ENCODE data around the gene CD59.

Gene CD59

DNA sequence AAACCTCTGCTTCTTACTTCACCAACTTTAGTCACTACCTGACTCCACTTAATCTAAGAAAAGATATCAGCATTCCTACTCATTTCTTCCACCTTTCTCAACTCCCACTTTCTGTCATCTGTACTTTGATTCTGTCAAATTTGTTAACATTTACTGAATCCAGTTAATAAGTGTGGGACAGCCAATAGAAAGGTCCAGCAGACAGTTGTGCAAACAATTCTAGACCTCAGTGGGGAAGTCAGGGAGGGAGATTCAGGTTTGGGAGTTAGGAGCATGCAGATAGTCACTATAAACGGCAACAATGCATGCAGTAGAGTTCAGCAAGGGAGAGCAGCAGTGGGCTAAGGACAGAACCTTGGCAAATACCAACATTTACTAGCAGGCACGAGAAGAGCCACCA lies 34.0 kb upstream of the CD59 start:
- Histone ChIP-seq H3K9me3 (ENCODE audit: insufficient read depth, low read length, severe bottlenecking) (no peaks in the 10 kb centered on the region), H3K79me2 (ENCODE audit: insufficient read depth, low read length) (peaks cover 28% of the 10 kb centered on the region), H3K36me3 (ENCODE audit: insufficient read depth, low read length) (peaks cover 37% of the 10 kb centered on the region), H3K27me3 (ENCODE audit: insufficient read depth, low read length, poor library complexity) (peaks cover 8% of the 10 kb centered on the region), H2AFZ (ENCODE audit: low read depth, low read length) (no peak overlapping the region), H3K4me2 (ENCODE audit: insufficient read depth, low read length) (no peak overlapping the region), H3K27ac (ENCODE audit: low read length) (no peak overlapping the region), H3K4me3 (ENCODE audit: low read depth in 1 of 2, low read length in 2 of 2) (no peak overlapping the region), H3K9ac (ENCODE audit: low read depth, low read length) (no peak overlapping the region), H3K4me1 (ENCODE audit: insufficient read depth, low read length) (peaks cover 26% of the 10 kb centered on the region), H4K20me1 (ENCODE audit: insufficient read depth, low read length) (peaks cover 19% of the 10 kb centered on the region; the same call in 1 of the 2 replicates)
- DNase-seq, result no peak
- TF ChIP-seq EZH2 (IDR thresholded peaks at IDR 0.05; ENCODE audit: borderline replicate concordance, low read depth, low read length, severe bottlenecking), result no peak
- TF ChIP-seq, protein P1, sequence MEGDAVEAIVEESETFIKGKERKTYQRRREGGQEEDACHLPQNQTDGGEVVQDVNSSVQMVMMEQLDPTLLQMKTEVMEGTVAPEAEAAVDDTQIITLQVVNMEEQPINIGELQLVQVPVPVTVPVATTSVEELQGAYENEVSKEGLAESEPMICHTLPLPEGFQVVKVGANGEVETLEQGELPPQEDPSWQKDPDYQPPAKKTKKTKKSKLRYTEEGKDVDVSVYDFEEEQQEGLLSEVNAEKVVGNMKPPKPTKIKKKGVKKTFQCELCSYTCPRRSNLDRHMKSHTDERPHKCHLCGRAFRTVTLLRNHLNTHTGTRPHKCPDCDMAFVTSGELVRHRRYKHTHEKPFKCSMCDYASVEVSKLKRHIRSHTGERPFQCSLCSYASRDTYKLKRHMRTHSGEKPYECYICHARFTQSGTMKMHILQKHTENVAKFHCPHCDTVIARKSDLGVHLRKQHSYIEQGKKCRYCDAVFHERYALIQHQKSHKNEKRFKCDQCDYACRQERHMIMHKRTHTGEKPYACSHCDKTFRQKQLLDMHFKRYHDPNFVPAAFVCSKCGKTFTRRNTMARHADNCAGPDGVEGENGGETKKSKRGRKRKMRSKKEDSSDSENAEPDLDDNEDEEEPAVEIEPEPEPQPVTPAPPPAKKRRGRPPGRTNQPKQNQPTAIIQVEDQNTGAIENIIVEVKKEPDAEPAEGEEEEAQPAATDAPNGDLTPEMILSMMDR (IDR thresholded peaks at IDR 0.05; ENCODE audit: borderline replicate concordance, extremely low read depth, low read length, poor library complexity, severe bottlenecking), result no peak
- no peak for ATAC-seq (ENCODE audit: insufficient read depth, low read depth)

DNA sequence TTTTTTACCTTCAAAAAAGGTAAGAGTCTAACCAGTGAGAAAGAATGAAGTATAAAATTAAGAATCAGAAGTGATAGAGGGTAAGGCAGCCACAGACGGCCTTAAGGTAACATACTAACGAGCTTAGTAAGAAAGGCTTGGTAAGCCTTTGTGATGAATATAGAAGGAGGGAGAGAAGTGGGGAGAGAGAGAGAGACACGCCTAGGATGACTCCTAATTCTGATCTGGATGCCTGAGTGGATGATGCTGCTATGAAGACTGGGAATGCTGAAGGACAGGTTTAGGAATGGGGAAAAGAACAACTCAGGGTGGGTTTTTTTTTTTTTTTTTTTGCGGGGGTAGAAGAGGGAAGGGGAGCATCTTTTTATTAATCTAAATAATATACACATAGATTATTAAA lies 33.3 kb upstream of the CD59 start:
- Histone ChIP-seq H3K4me1 (ENCODE audit: insufficient read depth, low read length) (peaks cover 19% of the 10 kb centered on the region), H3K36me3 (ENCODE audit: insufficient read depth, low read length) (peaks cover 44% of the 10 kb centered on the region), H3K27ac (ENCODE audit: low read length) (no peak overlapping the region), H3K27me3 (ENCODE audit: insufficient read depth, low read length, poor library complexity) (peaks cover under 1% of the 10 kb centered on the region), H3K79me2 (ENCODE audit: insufficient read depth, low read length) (peaks cover 28% of the 10 kb centered on the region), H3K9ac (ENCODE audit: low read depth, low read length) (no peak overlapping the region), H3K4me3 (ENCODE audit: low read depth in 1 of 2, low read length in 2 of 2) (no peak overlapping the region), H3K4me2 (ENCODE audit: insufficient read depth, low read length) (no peak overlapping the region), H2AFZ (ENCODE audit: low read depth, low read length) (no peak overlapping the region), H3K9me3 (ENCODE audit: insufficient read depth, low read length, severe bottlenecking) (no peaks in the 10 kb centered on the region), H4K20me1 (ENCODE audit: insufficient read depth, low read length) (peaks cover 19% of the 10 kb centered on the region; the same call in 1 of the 2 replicates)
- DNase-seq (no peak), ATAC-seq (ENCODE audit: insufficient read depth, low read depth) (no peak)
- TF ChIP-seq, protein P1 (IDR thresholded peaks at IDR 0.05; ENCODE audit: borderline replicate concordance, extremely low read depth, low read length, poor library complexity, severe bottlenecking), result no peak

DNA sequence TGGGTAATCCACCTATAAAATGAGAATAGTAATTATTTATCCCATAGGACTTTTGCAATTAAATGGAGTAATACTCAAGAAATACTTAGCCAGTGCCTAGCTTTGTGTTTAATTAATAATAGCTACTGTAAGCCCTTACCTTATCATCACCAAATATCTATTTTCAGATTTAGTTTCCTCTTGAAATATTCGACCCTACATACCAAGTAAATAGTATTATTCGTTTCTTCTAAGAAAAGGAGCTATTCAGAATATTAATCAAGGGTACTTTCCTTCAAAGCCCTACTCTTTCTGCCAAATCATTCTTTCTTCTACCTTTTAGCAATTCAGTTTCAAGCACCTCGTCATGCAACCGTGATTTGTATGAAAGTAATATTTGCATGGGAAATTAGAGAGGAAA lies 31.4 kb upstream of the CD59 start:
- Histone ChIP-seq H3K4me3 (ENCODE audit: low read depth in 1 of 2, low read length in 2 of 2) (no peak overlapping the region), H3K4me1 (ENCODE audit: insufficient read depth, low read length) (peaks cover 7% of the 10 kb centered on the region), H3K9ac (ENCODE audit: low read depth, low read length) (no peak overlapping the region), H3K36me3 (ENCODE audit: insufficient read depth, low read length) (peaks cover 60% of the 10 kb centered on the region), H3K27me3 (ENCODE audit: insufficient read depth, low read length, poor library complexity) (no peaks in the 10 kb centered on the region), H4K20me1 (ENCODE audit: insufficient read depth, low read length) (peaks cover 16% of the 10 kb centered on the region; the same call in 1 of the 2 replicates), H2AFZ (ENCODE audit: low read depth, low read length) (no peak overlapping the region), H3K9me3 (ENCODE audit: insufficient read depth, low read length, severe bottlenecking) (no peaks in the 10 kb centered on the region), H3K79me2 (ENCODE audit: insufficient read depth, low read length) (peaks cover 13% of the 10 kb centered on the region), H3K4me2 (ENCODE audit: insufficient read depth, low read length) (no peak overlapping the region), H3K27ac (ENCODE audit: low read length) (no peak overlapping the region)
- no peak for DNase-seq
- TF ChIP-seq, protein P1 (IDR thresholded peaks at IDR 0.05; ENCODE audit: borderline replicate concordance, extremely low read depth, low read length, poor library complexity, severe bottlenecking), result no peak
- TF ChIP-seq EZH2 (IDR thresholded peaks at IDR 0.05; ENCODE audit: borderline replicate concordance, low read depth, low read length, severe bottlenecking), result no peak
- no peak for ATAC-seq (ENCODE audit: insufficient read depth, low read depth)

DNA sequence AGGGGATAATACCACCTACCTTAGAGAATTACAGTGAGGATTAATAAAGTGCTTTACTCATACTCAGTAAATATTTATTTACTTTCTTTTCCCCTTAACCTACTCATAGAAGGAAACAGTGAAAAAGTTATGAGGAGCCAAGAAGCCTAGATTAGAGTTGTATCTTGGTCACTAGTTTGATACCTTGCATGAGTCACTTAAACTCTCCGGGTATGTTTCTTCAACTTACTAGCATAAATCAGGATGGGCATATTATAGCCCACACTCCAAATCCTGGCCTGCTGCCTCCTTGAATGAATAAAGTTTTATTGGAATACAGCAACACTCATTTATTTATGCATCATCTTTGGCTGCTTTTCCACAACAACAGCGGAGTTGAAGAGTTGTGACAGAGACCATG lies 29.9 kb upstream of the CD59 start:
- H3K4me1 ChIP-seq (ENCODE audit: insufficient read depth, low read length), result no peaks in the 10 kb centered on the region
- H3K9ac ChIP-seq (ENCODE audit: low read depth, low read length), result no peak overlapping the region
- 0 out of 2 replicates have a peak, but pooled peaks cover 3% of the 10 kb centered on the region for H3K79me2 ChIP-seq (ENCODE audit: insufficient read depth, low read length)
- DNase-seq, result no peak
- H3K9me3 ChIP-seq (ENCODE audit: insufficient read depth, low read length, severe bottlenecking), result no peaks in the 10 kb centered on the region
- H3K4me2 ChIP-seq (ENCODE audit: insufficient read depth, low read length), result no peak overlapping the region
- H4K20me1 ChIP-seq (ENCODE audit: insufficient read depth, low read length), result peaks cover 5% of the 10 kb centered on the region; the same call in 1 of the 2 replicates
- no peak overlapping the region for H3K4me3 ChIP-seq (ENCODE audit: low read depth in 1 of 2, low read length in 2 of 2)
- TF ChIP-seq EZH2 (IDR thresholded peaks at IDR 0.05; ENCODE audit: borderline replicate concordance, low read depth, low read length, severe bottlenecking), result no peak
- TF ChIP-seq, protein P1 (IDR thresholded peaks at IDR 0.05; ENCODE audit: borderline replicate concordance, extremely low read depth, low read length, poor library complexity, severe bottlenecking), result no peak
- H3K36me3 ChIP-seq (ENCODE audit: insufficient read depth, low read length), result peaks cover 60% of the 10 kb centered on the region
- H3K27me3 ChIP-seq (ENCODE audit: insufficient read depth, low read length, poor library complexity), result no peaks in the 10 kb centered on the region
- no peak overlapping the region for H2AFZ ChIP-seq (ENCODE audit: low read depth, low read length)
- H3K27ac ChIP-seq (ENCODE audit: low read length), result no peak overlapping the region
- ATAC-seq (ENCODE audit: insufficient read depth, low read depth), result no peak

Data from DND-41 (cell line).